GM12878 (cell line): ENCODE results near the gene USP34. TPM values are rescaled to one million over a fixed set of nuclear protein-coding genes. Genes with fewer than 3 reads are reported as not detected.

Experiments used
- BRCA1 ChIP-seq: IDR thresholded peaks from 2 replicates; pipeline ENCODE4 v1.6.1; 2011; ENCODE audit warnings: low read depth, low read length, improper control_type of control experiment
- CBX3 ChIP-seq: fragments of 200-600 bp; sonication (generic); IDR thresholded peaks from 2 replicates; pipeline ENCODE4 v1.6.1; 2016; ENCODE audit warnings: low read depth, borderline replicate concordance
- CHD1 ChIP-seq: IDR thresholded peaks from 2 replicates; pipeline ENCODE4 v1.6.1; 2012; ENCODE audit warnings: low read depth, low read length, improper control_type of control experiment
- CREM ChIP-seq: IDR thresholded peaks from 2 replicates; pipeline ENCODE4 v1.6.1; 2014; ENCODE audit warnings: antibody characterized with exemption, low read depth
- E2F8 ChIP-seq: fragments of 450-650 bp; IDR thresholded peaks from 2 replicates; pipeline ENCODE4 v1.6.1; 2018; ENCODE audit warnings: mild to moderate bottlenecking, low read depth, moderate library complexity; ENCODE audit not compliant: partially characterized antibody
- EP300 ChIP-seq, 2 experiments: fragments of 150-350 bp in 1 of 2; IDR thresholded peaks; 2 replicates each; pipeline ENCODE4 v1.6.1; 2011 to 2012; ENCODE audit warnings: low read depth in 2 of 2, low read length in 2 of 2, borderline replicate concordance in 1 of 2, improper control_type of control experiment in 1 of 2, inconsistent platforms in 1 of 2; ENCODE audit not compliant: control insufficient read depth in 1 of 2
- EZH2 ChIP-seq: IDR thresholded peaks from 2 replicates; pipeline ENCODE4 v1.6.1; 2012; ENCODE audit warnings: low read depth, mild to moderate bottlenecking, control low read depth, inconsistent platforms, low read length, borderline replicate concordance; ENCODE audit not compliant: control insufficient read depth
- IKZF1 ChIP-seq: fragments of 450-650 bp; conservative IDR thresholded peaks from 2 replicates; pipeline ENCODE4 v1.6.1; 2017; ENCODE audit warnings: antibody characterized with exemption, mild to moderate bottlenecking
- IRF4 ChIP-seq: IDR thresholded peaks from 2 replicates; pipeline ENCODE4 v1.6.1; 2011; ENCODE audit warnings: low read depth, low read length
- KAT2A ChIP-seq: conservative IDR thresholded peaks from 2 replicates; pipeline ENCODE4 v1.6.1; 2011; ENCODE audit warnings: low read depth, low read length; ENCODE audit not compliant: control insufficient read depth
- MTA2 ChIP-seq: fragments of 450-650 bp; IDR thresholded peaks from 2 replicates; pipeline ENCODE4 v1.6.1; 2016; ENCODE audit warnings: low read depth, mild to moderate bottlenecking, moderate library complexity
- NBN ChIP-seq: fragments of 450-650 bp; IDR thresholded peaks from 2 replicates; pipeline ENCODE4 v1.6.1; 2016
- NKRF ChIP-seq: fragments of 450-650 bp; conservative IDR thresholded peaks from 2 replicates; pipeline ENCODE4 v1.6.1; 2017; ENCODE audit warnings: mild to moderate bottlenecking, moderate library complexity
- RELA ChIP-seq: fragments of 450-650 bp; IDR thresholded peaks from 2 replicates; pipeline ENCODE4 v1.8.0; 2014; ENCODE audit warnings: borderline replicate concordance; ENCODE audit not compliant: partially characterized antibody
- SPI1 ChIP-seq: IDR thresholded peaks from 2 replicates; pipeline ENCODE4 v1.6.1; 2011; ENCODE audit warnings: low read depth, mild to moderate bottlenecking, low read length, moderate library complexity, borderline replicate concordance; ENCODE audit not compliant: insufficient read depth
- TCF12 ChIP-seq: IDR thresholded peaks from 2 replicates; pipeline ENCODE4 v1.6.1; 2011; ENCODE audit warnings: low read depth, mild to moderate bottlenecking, low read length
- YY1 ChIP-seq: IDR thresholded peaks from 2 replicates; pipeline ENCODE4 v1.6.1; 2011; ENCODE audit warnings: low read depth, mild to moderate bottlenecking, low read length
- ZNF274 ChIP-seq: IDR thresholded peaks from one replicate; pipeline ENCODE4 v1.8.0; 2011; ENCODE audit not compliant: insufficient read length, insufficient read depth
- polyA plus RNA-seq, 11 experiments: library from polyadenylated mRNA; depleted of rRNA in 4 of 11; unstranded in 6 of 11; stranded (reverse) in 5 of 11; fragments of >200 nt; fragmentation: Nextera tagmentation in 4 of 11; fragmentation: Illumina TruSeq in 1 of 11; extraction: Ambion mirVana in 4 of 11; extraction: Trizol in 1 of 11; gene quantifications; 1 replicate in 1 of 11; 2 replicates in 10 of 11; pipeline versions ENCODE4 v1.2.1 to v1.2.3, GENCODE V29; 2011 to 2016; ENCODE audit warnings: inconsistent platforms in 2 of 11, missing spikeins in 2 of 11, low read depth in 1 of 11
- total RNA-seq, 4 experiments: library from RNA; depleted of rRNA in 3 of 4; stranded (reverse); fragments of >200 nt in 3 of 4; fragmentation: Illumina TruSeq in 1 of 4; extraction: Trizol in 1 of 4; gene quantifications; 2 replicates each; pipeline versions ENCODE4 v1.2.1 to v1.2.3, GENCODE V29; 2013 to 2021
- TF ChIP-seq, protein P1 (sequence below): IDR thresholded peaks from 2 replicates; pipeline ENCODE4 v1.6.1; 2012; ENCODE audit warnings: low read depth, low read length, improper control_type of control experiment
- TF ChIP-seq, protein P2 (sequence below): fragments of 450-650 bp; formaldehyde crosslinking; IDR thresholded peaks from 2 replicates; pipeline ENCODE4 v1.4.0; 2022; ENCODE audit warnings: mild to moderate bottlenecking, moderate library complexity

USP34 gene
- total and polyA plus RNA-seq, 10 of the 15 experiments (the other 5 are each of a cell fraction or from before 2014, with no cell fraction given) = 26.2 to 106 (median 62.1) TPM

- TF ChIP-seq RELA (peak; percentile 53), IKZF1 (peak; percentile 74), KAT2A (no peak), EP300 (IDR thresholded peaks at IDR 0.05; ENCODE audit: borderline replicate concordance in 1 of 2, control insufficient read depth in 1 of 2, low read depth in 2 of 2, low read length in 2 of 2) (no peak), NBN (peak; percentile 74), MTA2 (no peak), BRCA1 (no peak), CBX3 (no peak), YY1 (peak; percentile 90), IRF4 (no peak), EZH2 (no peak), NKRF (peak; percentile 82; the same call in 1 of the 2 replicates), SPI1 (no peak), CHD1 (peak; percentile 80; the same call in 1 of the 2 replicates), TCF12 (no peak), ZNF274 (no peak), CREM (peak; percentile 9; the same call in 1 of the 2 replicates), E2F8 (no peak)
- TF ChIP-seq, protein P1, sequence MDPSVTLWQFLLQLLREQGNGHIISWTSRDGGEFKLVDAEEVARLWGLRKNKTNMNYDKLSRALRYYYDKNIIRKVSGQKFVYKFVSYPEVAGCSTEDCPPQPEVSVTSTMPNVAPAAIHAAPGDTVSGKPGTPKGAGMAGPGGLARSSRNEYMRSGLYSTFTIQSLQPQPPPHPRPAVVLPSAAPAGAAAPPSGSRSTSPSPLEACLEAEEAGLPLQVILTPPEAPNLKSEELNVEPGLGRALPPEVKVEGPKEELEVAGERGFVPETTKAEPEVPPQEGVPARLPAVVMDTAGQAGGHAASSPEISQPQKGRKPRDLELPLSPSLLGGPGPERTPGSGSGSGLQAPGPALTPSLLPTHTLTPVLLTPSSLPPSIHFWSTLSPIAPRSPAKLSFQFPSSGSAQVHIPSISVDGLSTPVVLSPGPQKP = peak; percentile 71; the same call in 1 of the 2 replicates
- TF ChIP-seq, protein P2, sequence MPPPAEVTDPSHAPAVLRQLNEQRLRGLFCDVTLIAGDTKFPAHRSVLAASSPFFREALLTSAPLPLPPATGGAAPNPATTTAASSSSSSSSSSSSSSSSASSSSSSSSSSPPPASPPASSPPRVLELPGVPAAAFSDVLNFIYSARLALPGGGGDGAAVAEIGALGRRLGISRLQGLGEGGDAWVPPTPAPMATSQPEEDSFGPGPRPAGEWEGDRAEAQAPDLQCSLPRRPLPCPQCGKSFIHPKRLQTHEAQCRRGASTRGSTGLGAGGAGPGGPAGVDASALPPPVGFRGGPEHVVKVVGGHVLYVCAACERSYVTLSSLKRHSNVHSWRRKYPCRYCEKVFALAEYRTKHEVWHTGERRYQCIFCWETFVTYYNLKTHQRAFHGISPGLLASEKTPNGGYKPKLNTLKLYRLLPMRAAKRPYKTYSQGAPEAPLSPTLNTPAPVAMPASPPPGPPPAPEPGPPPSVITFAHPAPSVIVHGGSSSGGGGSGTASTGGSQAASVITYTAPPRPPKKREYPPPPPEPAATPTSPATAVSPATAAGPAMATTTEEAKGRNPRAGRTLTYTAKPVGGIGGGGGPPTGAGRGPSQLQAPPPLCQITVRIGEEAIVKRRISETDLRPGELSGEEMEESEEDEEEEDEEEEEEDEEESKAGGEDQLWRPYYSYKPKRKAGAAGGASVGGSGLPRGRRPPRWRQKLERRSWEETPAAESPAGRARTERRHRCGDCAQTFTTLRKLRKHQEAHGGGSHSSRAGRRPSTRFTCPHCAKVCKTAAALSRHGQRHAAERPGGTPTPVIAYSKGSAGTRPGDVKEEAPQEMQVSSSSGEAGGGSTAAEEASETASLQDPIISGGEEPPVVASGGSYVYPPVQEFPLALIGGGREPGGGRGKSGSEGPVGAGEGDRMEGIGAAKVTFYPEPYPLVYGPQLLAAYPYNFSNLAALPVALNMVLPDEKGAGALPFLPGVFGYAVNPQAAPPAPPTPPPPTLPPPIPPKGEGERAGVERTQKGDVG (CRISPR knock-in tag) = no peak
Measured at GRCh38 chr2:61470965-61471904, at the start of gene USP34 (continued).
